ENCODE measurements around the gene CES3. TPM values are rescaled to one million over a fixed set of nuclear protein-coding genes. Genes with fewer than 3 reads are reported as not detected.
A peak's percentile ranks its signal among the peaks of the same experiment; 100 is the strongest.

The CES3 gene
- total RNA-seq, 5 donors from 2014 or later (not counting 1 experiment from before 2014, with no cell fraction given), result 0.10 to 0.88 (median 0.58) TPM

- peak; percentile 27 to 72 (median 52) for DNase-seq
- Mint-ChIP-seq H3K27ac (peak overlapping the region; percentile 28 to 86), H3K9me3 (no peaks in the 10 kb centered on the region), H3K4me3 (peak overlapping the region; percentile 69 to 80 (median 79)), H3K36me3 (peaks cover 5% of the 10 kb centered on the region), H3K4me1 (peaks cover 19 to 25% (median 22%) of the 10 kb centered on the region in 3 donors), H3K27me3 (no peaks in the 10 kb centered on the region)
- ATAC-seq (replicated peaks in 1 of 4), result peak; percentile 74 to 79 (median 77)
- Histone ChIP-seq H3K9me3 (no peaks in the 10 kb centered on the region), H3K27me3 (replicated peaks in 1 of 2; ENCODE audit: control insufficient read depth in 2 of 2, extremely low read depth in 1 of 2, insufficient read depth in 2 of 2, low read length in 1 of 2) (peaks cover 0 to 8% of the 10 kb centered on the region in 2 experiments), H3K36me3 (ENCODE audit: control insufficient read depth in 2 of 2, extremely low read depth in 1 of 2, insufficient read depth in 1 of 2, low read length in 1 of 2) (no peaks in the 10 kb centered on the region), H3K4me1 (ENCODE audit: control insufficient read depth in 1 of 2, extremely low read depth in 1 of 2, insufficient read depth in 2 of 2, low read length in 2 of 2) (peaks cover 0 to 17% of the 10 kb centered on the region in 2 experiments), H3K27ac (ENCODE audit: low read length) (peak overlapping the region; percentile 47), H3K4me3 (ENCODE audit: control insufficient read depth in 1 of 2, extremely low read depth in 1 of 2, low read length in 1 of 2) (peak overlapping the region; percentile 30 to 63)
- WGBS (ENCODE audit: insufficient coverage), result 14% methylated on average over 67 of the region's 89 CpGs
- CTCF ChIA-PET, result interaction anchor here in 1 of 2 donors (0.6 kb wide), 1 partner anchor 546 kb away, joined by 3 read pairs; no protein-coding TSS in a partner anchor
- POLR2A ChIA-PET, result no interaction called here
These were observed 39.6 kb downstream of the CES3 start for GRCh38 chr16:67000384-67001351.

GRCh38 chr16:67001726-67002125 is 40.7 kb downstream of the CES3 start:
- CTCF ChIA-PET, result no interaction called here
- no peak overlapping the region for H3K27ac ChIP-seq (ENCODE audit: low read length)
- H3K27me3 ChIP-seq (replicated peaks in 1 of 2; ENCODE audit: control insufficient read depth in 2 of 2, extremely low read depth in 1 of 2, insufficient read depth in 2 of 2, low read length in 1 of 2), result peaks cover 0 to 8% of the 10 kb centered on the region in 2 experiments
- H3K9me3 ChIP-seq, result no peaks in the 10 kb centered on the region
- H3K27ac Mint-ChIP-seq, result peak overlapping the region in 1 of 2 donors; percentile 28
- no peaks in the 10 kb centered on the region for H3K27me3 Mint-ChIP-seq
- no peak for ATAC-seq (replicated peaks in 1 of 4)
- peak overlapping the region; percentile 45 to 79 (median 69) for H3K4me3 Mint-ChIP-seq
- peaks cover 0 to 17% of the 10 kb centered on the region in 2 experiments for H3K4me1 ChIP-seq (ENCODE audit: control insufficient read depth in 1 of 2, extremely low read depth in 1 of 2, insufficient read depth in 2 of 2, low read length in 2 of 2)
- POLR2A ChIA-PET, result no interaction called here
- no peaks in the 10 kb centered on the region for H3K36me3 ChIP-seq (ENCODE audit: control insufficient read depth in 2 of 2, extremely low read depth in 1 of 2, insufficient read depth in 1 of 2, low read length in 1 of 2)
- peaks cover 19 to 25% (median 22%) of the 10 kb centered on the region in 3 donors for H3K4me1 Mint-ChIP-seq
- H3K9me3 Mint-ChIP-seq, result no peaks in the 10 kb centered on the region
- 92% methylated on average over 2 of the region's 3 CpGs for WGBS (ENCODE audit: insufficient coverage)
- peaks cover 5% of the 10 kb centered on the region for H3K36me3 Mint-ChIP-seq
- DNase-seq, result no peak
- H3K4me3 ChIP-seq (ENCODE audit: control insufficient read depth in 1 of 2, extremely low read depth in 1 of 2, low read length in 1 of 2), result no peak overlapping the region

DNA sequence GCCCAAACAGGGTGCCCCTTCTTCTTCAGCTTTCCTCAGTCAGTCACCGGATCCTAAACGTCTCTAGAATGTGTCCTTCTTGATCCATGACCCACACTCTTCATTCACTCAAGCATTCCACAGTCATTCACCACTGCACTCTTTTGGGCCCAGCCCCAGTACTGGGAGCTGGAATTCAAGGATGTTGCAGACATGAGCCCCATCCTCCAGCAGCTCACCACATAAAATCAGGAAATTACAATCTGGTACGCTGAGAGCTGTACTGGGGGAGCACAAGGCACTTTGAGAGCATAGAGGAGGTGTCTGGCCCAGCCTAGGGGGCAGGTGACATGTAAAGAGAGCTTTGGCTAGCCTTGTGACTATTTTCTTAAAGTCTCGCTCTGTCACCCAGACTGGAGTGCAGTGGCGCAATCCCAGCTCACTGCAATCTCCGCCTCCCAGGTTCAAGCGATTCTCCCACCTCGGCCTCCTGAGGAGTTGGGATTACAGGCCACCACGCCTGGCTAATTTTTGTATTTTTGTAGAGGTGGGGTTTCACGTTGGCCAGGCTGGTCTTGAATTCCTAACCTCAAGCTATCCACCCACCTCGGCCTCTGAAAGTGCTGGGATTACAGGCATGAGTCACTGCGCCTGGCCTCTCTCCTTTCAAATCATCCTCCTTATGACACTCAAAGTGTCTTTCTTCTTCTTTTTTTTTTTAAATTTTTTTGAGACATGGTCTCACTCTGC is 46.0 kb downstream of the CES3 start:
- Mint-ChIP-seq H3K4me1 (peaks cover 4 to 10% (median 4%) of the 10 kb centered on the region in 3 donors), H3K27me3 (no peaks in the 10 kb centered on the region), H3K36me3 (peaks cover 5% of the 10 kb centered on the region), H3K27ac (no peak overlapping the region), H3K4me3 (no peak overlapping the region), H3K9me3 (no peaks in the 10 kb centered on the region)
- no peaks in the 10 kb centered on the region for H3K4me1 ChIP-seq (ENCODE audit: control insufficient read depth in 1 of 2, extremely low read depth in 1 of 2, insufficient read depth in 2 of 2, low read length in 2 of 2)
- H3K27ac ChIP-seq (ENCODE audit: low read length), result no peak overlapping the region
- WGBS (ENCODE audit: insufficient coverage), result 92% methylated on average over 9 of the region's 12 CpGs
- H3K27me3 ChIP-seq (replicated peaks in 1 of 2; ENCODE audit: control insufficient read depth in 2 of 2, extremely low read depth in 1 of 2, insufficient read depth in 2 of 2, low read length in 1 of 2), result peaks cover 0 to 8% of the 10 kb centered on the region in 2 experiments
- H3K9me3 ChIP-seq, result no peaks in the 10 kb centered on the region
- ChIA-PET POLR2A (no interaction called here), CTCF (no interaction called here)
- no peak overlapping the region for H3K4me3 ChIP-seq (ENCODE audit: control insufficient read depth in 1 of 2, extremely low read depth in 1 of 2, low read length in 1 of 2)
- ATAC-seq (replicated peaks in 1 of 4) (no peak), DNase-seq (no peak)
- H3K36me3 ChIP-seq (ENCODE audit: control insufficient read depth in 2 of 2, extremely low read depth in 1 of 2, insufficient read depth in 1 of 2, low read length in 1 of 2), result no peaks in the 10 kb centered on the region

- ChIA-PET CTCF (interaction anchor here (0.6 to 0.7 kb wide), 2 partner anchors 129 to 377 kb away, joined by 3 to 5 read pairs; partner anchors contain the start of gene PDP2 (in 1 of the 2)), POLR2A (no interaction called here)
These were observed 48.1 kb downstream of the CES3 start for GRCh38 chr16:67009158-67009557.

DNA sequence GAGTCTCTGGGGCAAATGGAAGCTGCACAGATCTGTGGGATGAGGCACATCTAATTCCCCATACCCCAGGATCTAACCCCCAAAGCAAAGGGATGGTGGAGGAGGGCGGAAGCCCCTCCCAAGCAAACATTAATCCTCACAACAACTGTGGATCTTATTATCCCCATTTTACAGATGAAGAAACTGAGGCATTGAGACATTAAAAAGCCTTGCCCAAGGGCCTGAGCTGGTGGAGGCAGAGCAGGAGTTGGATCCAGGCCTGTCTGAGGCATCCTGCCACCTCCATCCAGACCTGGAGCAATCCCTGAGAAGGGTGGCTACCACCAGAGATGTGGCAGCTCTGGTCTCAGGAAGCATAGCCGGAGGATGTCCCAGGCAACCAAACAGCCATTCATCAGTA is 50.2 kb downstream of the CES3 start:
- ChIA-PET POLR2A (no interaction called here), CTCF (interaction anchor here in 1 of 2 donors (1.4 kb wide), 1 partner anchor 172 kb away, joined by 3 read pairs; the partner anchor contains the start of gene MATCAP1)
- H3K9me3 ChIP-seq, result no peaks in the 10 kb centered on the region
- H3K27me3 Mint-ChIP-seq, result no peaks in the 10 kb centered on the region
- peaks cover 0 to 16% of the 10 kb centered on the region in 2 experiments for H3K4me1 ChIP-seq (ENCODE audit: control insufficient read depth in 1 of 2, extremely low read depth in 1 of 2, insufficient read depth in 2 of 2, low read length in 2 of 2)
- peaks cover 0 to 11% (median 10%) of the 10 kb centered on the region in 3 donors for H3K4me1 Mint-ChIP-seq
- H3K9me3 Mint-ChIP-seq, result no peaks in the 10 kb centered on the region
- no peak overlapping the region for H3K27ac Mint-ChIP-seq
- H3K4me3 Mint-ChIP-seq, result no peak overlapping the region
- H3K27ac ChIP-seq (ENCODE audit: low read length), result no peak overlapping the region
- H3K4me3 ChIP-seq (ENCODE audit: control insufficient read depth in 1 of 2, extremely low read depth in 1 of 2, low read length in 1 of 2), result no peak overlapping the region
- H3K36me3 Mint-ChIP-seq, result no peaks in the 10 kb centered on the region
- WGBS (ENCODE audit: insufficient coverage), result 100% methylated on average over 1 of the region's 2 CpGs
- H3K27me3 ChIP-seq (replicated peaks in 1 of 2; ENCODE audit: control insufficient read depth in 2 of 2, extremely low read depth in 1 of 2, insufficient read depth in 2 of 2, low read length in 1 of 2), result peaks cover 0 to 19% of the 10 kb centered on the region in 2 experiments
- no peak for DNase-seq
- ATAC-seq (replicated peaks in 1 of 4), result no peak
- no peaks in the 10 kb centered on the region for H3K36me3 ChIP-seq (ENCODE audit: control insufficient read depth in 2 of 2, extremely low read depth in 1 of 2, insufficient read depth in 1 of 2, low read length in 1 of 2)

More at GRCh38 chr16:67009158-67009557, 48.1 kb downstream of the CES3 start:
- no peaks in the 10 kb centered on the region for H3K27me3 Mint-ChIP-seq
- Histone ChIP-seq H3K27me3 (replicated peaks in 1 of 2; ENCODE audit: control insufficient read depth in 2 of 2, extremely low read depth in 1 of 2, insufficient read depth in 2 of 2, low read length in 1 of 2) (peaks cover 0 to 11% of the 10 kb centered on the region in 2 experiments), H3K4me1 (ENCODE audit: control insufficient read depth in 1 of 2, extremely low read depth in 1 of 2, insufficient read depth in 2 of 2, low read length in 2 of 2) (peaks cover 0 to 9% of the 10 kb centered on the region in 2 experiments), H3K36me3 (ENCODE audit: control insufficient read depth in 2 of 2, extremely low read depth in 1 of 2, insufficient read depth in 1 of 2, low read length in 1 of 2) (no peaks in the 10 kb centered on the region), H3K27ac (ENCODE audit: low read length) (no peak overlapping the region), H3K4me3 (ENCODE audit: control insufficient read depth in 1 of 2, extremely low read depth in 1 of 2, low read length in 1 of 2) (no peak overlapping the region), H3K9me3 (no peaks in the 10 kb centered on the region)
- WGBS (ENCODE audit: insufficient coverage), result no CpG with 5 or more reads among the region's 1 CpG
- no peak for DNase-seq
- no peak overlapping the region for H3K4me3 Mint-ChIP-seq
- no peaks in the 10 kb centered on the region for H3K9me3 Mint-ChIP-seq
- H3K27ac Mint-ChIP-seq, result no peak overlapping the region
- peaks cover 0 to 6% (median under 1%) of the 10 kb centered on the region in 3 donors for H3K4me1 Mint-ChIP-seq
- ATAC-seq (replicated peaks in 1 of 4), result no peak
- no peaks in the 10 kb centered on the region for H3K36me3 Mint-ChIP-seq
